ENCODE results near the gene CNTF. TPM values are rescaled to one million over a fixed set of nuclear protein-coding genes. Genes with fewer than 3 reads are reported as not detected.

Gene CNTF
- total and polyA plus RNA-seq, 2 experiments from 2014 or later: 0.24 to 1.8 TPM

GRCh38 chr11:58606930-58607714, 15.3 kb upstream of the CNTF start (continued):
- no peak for TF ChIP-seq ZNF462 (CRISPR knock-in tag; IDR thresholded peaks at IDR 0.05)
- TF ChIP-seq ETS1 (IDR thresholded peaks at IDR 0.05): no peak

- Histone ChIP-seq H3K27ac (ENCODE audit: low read depth) (no peak overlapping the region), H3K79me2 (replicated peaks; ENCODE audit: insufficient read depth) (peaks cover 68% of the 10 kb centered on the region), H3K9me2 (ENCODE audit: insufficient read depth) (no peaks in the 10 kb centered on the region), H3K36me3 (ENCODE audit: insufficient read depth) (peaks cover 24% of the 10 kb centered on the region), H3F3A (replicated peaks; ENCODE audit: low read depth) (no peaks in the 10 kb centered on the region), H4K20me1 (replicated peaks; ENCODE audit: insufficient read depth) (peaks cover 25% of the 10 kb centered on the region), H3K4me3 (no peak overlapping the region), H2AFZ (no peak overlapping the region), H3K4me1 (ENCODE audit: insufficient read depth) (no peaks in the 10 kb centered on the region), H3K27me3 (ENCODE audit: insufficient read depth) (no peaks in the 10 kb centered on the region), H3K4me2 (no peak overlapping the region)
- ATAC-seq: no peak
- Mint-ChIP-seq H3K27me3 (ENCODE audit: insufficient read depth, low read depth, poor library complexity) (no peaks in the 10 kb centered on the region), H3K4me1 (peaks cover 11% of the 10 kb centered on the region), H3K9me3 (no peaks in the 10 kb centered on the region), H3K27ac (no peak overlapping the region), H3K36me3 (ENCODE audit: low read depth) (peaks cover 36% of the 10 kb centered on the region), H3K4me3 (no peak overlapping the region)
- DNase-seq (ENCODE audit: low spot score): no peak
- TF ChIP-seq REST (IDR thresholded peaks at IDR 0.05; ENCODE audit: unreplicated experiment) (no peak), POLR2AphosphoS5 (IDR thresholded peaks at IDR 0.05; ENCODE audit: low read depth) (no peak), EZH2 (IDR thresholded peaks at IDR 0.05; ENCODE audit: low read depth, unreplicated experiment) (no peak), JUNB (IDR thresholded peaks at IDR 0.05; ENCODE audit: unreplicated experiment) (no peak), ETS1 (IDR thresholded peaks at IDR 0.05) (no peak), NANOG (IDR thresholded peaks at IDR 0.05; ENCODE audit: borderline replicate concordance) (no peak)
These were observed 14.1 kb upstream of the CNTF start for GRCh38 chr11:58608331-58608730.

Measured in GM23338 (cell line).